IPS-NIHi7 (cell line): Measurements from ENCODE around the gene PHLDA2.
A peak's percentile ranks its signal among the peaks of the same experiment; 100 is the strongest.
"Not testable (repeated sequence)": the region's sequence is repeated elsewhere in the genome, so short reads cannot be mapped to it uniquely, and the experiment has no call there.

Experiments used
- DNase-seq: peaks from one replicate; pipeline ENCODE4 v3.0.0; 2012; ENCODE audit warnings: mixed read lengths; ENCODE audit errors: extremely low spot score

PHLDA2 gene

GRCh38 chr11:2945031-2945756, 16.0 kb upstream of the PHLDA2 start:
- peak; percentile 86 for DNase-seq

- DNase-seq: no peak
Observed at GRCh38 chr11:2944530-2944929, 15.3 kb upstream of the PHLDA2 start.

- no peak for DNase-seq
Observed at GRCh38 chr11:2943711-2944118, 14.5 kb upstream of the PHLDA2 start.

GRCh38 chr11:2942872-2943710, 13.9 kb upstream of the PHLDA2 start:
- no peak for DNase-seq

- DNase-seq: no peak
Observed at GRCh38 chr11:2942447-2942846, 13.2 kb upstream of the PHLDA2 start.

GRCh38 chr11:2940921-2941821, 12.0 kb upstream of the PHLDA2 start:
- DNase-seq: no peak

- no peak for DNase-seq
Observed at GRCh38 chr11:2940147-2940920, 11.1 kb upstream of the PHLDA2 start.

GRCh38 chr11:2938458-2939418, 9.5 kb upstream of the PHLDA2 start:
- DNase-seq: not testable (repeated sequence)

GRCh38 chr11:2937641-2938457, 8.6 kb upstream of the PHLDA2 start:
- not testable (repeated sequence) for DNase-seq

- DNase-seq: no peak
Observed at GRCh38 chr11:2934611-2935239, 5.5 kb upstream of the PHLDA2 start.

- no peak for DNase-seq
Observed at GRCh38 chr11:2934021-2934550, 4.9 kb upstream of the PHLDA2 start.

GRCh38 chr11:2933375-2934020, 4.3 kb upstream of the PHLDA2 start:
- DNase-seq: no peak

- DNase-seq: no peak
Observed at GRCh38 chr11:2932850-2933251, 3.6 kb upstream of the PHLDA2 start.

- no peak for DNase-seq
Observed at GRCh38 chr11:2931771-2932738, 2.8 kb upstream of the PHLDA2 start.

- DNase-seq: no peak
Observed at GRCh38 chr11:2931420-2931746, 2.2 kb upstream of the PHLDA2 start.

GRCh38 chr11:2930704-2931419, 1.6 kb upstream of the PHLDA2 start:
- DNase-seq: peak; percentile 94
